Activated CD4-positive, alpha-beta T cell treated with anti-CD3 and anti-CD28 coated beads, Interleukin-2, amount 50 U/mL, for 16 hours (primary cell): ENCODE results near the gene RPTOR.
A peak's percentile ranks its signal among the peaks of the same experiment; 100 is the strongest.
"Not testable (repeated sequence)": the region's sequence is repeated elsewhere in the genome, so short reads cannot be mapped to it uniquely, and the experiment has no call there.

ENCODE experiments used
- DNase-seq: peaks from one replicate; pipeline ENCODE4 v3.0.0-alpha.2; 2020

Gene RPTOR

DNA sequence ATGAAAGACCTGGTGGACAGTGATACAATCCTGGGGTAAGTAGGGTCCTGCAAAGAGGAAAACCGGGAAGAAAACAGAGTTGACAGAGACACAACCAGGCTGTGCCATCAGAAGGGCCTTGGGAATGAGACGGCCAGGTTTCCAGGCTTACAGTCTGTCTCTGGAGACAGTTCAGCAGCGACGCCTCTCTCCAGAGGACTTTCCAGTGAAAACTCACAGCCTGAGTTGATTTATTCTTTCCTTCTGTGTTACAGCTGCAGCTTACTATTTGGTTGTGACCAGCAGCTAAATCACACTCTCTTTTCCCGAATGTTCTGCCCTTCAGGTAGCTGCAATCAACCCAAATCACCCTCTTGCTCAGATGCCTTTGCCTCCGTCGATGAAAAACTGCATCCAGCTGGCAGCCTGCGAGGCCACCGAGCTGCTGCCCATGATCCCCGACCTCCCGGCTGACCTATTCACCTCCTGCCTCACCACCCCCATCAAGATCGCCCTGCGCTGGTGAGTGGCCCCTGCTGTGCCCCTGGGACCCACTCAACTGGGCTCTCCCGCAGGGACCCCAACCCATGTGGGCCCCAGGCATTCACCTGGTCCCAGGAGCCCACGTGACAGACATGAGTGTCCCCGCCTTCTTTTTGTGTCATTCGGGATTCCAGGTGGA lies 209.2 kb downstream of the RPTOR start:
- no peak for DNase-seq

DNA sequence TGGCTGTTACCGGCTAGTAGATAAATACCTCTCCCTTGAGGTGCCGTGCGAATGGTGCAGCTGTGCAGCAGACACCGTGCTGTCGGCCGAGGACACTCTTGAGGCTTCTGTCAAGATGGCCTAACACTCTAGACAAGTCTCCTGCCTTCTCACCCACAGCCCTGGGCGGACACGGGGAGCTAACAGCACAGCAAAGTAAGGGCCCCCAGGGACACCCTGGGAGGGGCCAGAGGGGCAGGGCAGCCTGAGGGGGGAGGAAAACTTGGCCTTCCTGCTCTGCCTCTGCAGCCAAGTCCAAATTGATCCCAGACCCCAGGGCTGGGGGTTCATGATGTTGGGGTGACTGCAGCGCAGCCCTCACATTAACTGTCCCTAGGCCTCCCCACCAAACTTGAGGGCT lies 210.2 kb downstream of the RPTOR start:
- no peak for DNase-seq

DNA sequence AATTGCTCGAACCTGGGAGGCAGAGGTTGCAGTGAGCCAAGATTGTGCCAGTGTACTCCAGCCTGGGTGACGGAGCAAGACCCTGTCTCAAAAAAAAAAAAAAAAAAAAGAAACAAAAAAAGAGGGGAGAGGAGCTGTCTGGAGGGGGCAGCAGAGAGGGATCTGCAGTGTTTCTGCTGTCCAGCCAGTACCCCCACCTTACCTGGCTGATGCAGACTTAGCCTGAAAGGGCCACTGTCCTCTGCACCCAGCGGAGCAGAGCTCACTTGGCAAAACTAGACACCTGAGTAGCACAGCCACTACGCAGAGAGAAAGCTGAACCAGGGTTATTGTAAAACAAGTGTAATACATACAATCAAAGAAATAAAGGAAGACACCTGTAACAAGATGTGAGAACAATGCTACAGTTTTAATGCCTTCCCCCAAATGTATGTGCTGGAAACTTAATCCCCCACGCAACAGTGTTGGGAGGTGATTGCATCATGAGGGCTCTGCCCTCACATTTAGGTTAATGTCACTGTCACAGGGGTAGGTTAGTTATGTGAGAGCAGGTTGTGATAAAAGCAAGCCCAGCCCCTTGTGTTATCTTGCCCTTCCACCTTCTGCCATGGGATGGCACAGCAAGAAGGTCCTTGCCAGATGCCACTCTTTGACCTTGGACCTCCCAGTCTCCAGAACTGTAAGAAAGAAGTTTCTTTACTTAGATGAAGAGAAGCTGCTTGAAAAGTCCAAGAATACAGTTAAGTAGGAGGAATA lies 211.2 kb downstream of the RPTOR start:
- DNase-seq: no peak

DNA sequence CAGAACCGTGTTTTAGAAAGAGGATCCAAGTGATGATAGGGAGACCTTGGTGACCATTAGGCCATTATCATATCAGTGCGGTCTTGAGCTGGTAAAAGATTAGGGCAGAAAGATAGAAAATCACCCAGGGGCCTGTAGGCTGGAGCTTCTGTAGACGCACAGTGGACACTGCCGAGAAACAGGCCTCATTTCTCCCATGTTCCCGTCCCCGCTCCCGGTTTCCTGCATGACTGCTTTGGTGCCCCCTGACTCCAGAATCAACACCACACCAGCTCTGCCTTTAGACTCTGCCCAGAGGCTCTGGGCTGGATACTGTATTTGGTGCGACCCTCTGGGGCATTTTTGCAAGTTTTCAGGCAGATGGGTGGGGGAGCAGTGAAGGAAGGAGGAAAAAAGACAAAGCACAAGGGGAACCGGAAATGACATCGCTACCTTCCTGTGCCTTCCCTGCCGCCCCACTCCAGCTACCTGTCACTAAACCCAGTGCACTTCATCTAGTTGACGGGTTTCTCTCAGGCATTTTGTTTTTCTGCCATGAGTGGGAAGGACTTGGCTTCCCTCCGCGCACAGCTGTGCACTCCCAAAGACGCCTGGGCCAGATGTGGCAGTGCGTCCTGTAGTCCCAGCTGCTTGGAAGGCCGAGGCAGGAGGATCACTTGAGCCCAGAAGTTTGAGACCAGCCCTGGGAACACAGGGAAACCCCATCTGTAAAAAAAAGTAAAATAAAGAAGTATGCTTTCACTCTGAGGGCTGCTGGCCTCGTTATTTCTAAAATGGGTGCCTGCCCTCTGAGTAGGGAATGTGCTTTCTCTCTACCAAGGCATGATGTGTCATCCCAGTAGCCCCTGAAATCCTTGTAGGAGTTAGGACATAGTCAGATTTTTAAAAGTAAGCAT lies 214.1 kb downstream of the RPTOR start:
- no peak for DNase-seq

DNA sequence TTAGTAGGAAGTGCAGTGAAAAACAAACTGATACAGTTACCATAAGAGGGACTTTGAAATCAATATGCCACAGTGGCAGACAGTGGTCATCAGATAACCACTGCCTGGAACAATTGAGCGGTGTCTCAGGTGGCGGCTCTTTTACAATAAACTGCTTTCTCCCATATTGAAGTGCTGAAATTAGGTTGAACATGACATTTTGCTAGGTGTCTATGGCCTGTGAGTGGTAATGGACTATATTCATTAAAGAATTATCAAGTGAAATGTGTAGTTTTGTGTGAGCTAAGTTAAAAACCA lies 214.7 kb downstream of the RPTOR start:
- DNase-seq: no peak

DNA sequence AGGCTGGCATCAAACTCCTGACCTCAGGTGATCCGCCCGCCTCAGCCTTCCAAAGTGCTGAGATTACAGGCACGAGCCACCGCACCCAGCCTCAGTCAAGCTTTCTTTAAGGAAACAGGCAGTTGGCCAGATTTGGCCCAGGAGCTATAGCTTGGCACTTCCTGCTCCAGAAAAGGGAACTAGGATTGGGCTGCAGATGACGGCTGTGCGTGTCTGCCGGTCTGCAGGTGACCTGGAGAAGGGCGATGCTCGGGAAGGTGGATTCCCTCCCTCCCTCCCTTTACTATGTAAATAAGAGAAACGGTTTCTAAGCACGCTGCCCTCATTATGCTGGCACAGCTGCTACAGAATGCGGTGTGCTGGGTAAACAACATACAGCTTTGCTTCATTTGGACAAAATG lies 215.9 kb downstream of the RPTOR start:
- no peak for DNase-seq

DNA sequence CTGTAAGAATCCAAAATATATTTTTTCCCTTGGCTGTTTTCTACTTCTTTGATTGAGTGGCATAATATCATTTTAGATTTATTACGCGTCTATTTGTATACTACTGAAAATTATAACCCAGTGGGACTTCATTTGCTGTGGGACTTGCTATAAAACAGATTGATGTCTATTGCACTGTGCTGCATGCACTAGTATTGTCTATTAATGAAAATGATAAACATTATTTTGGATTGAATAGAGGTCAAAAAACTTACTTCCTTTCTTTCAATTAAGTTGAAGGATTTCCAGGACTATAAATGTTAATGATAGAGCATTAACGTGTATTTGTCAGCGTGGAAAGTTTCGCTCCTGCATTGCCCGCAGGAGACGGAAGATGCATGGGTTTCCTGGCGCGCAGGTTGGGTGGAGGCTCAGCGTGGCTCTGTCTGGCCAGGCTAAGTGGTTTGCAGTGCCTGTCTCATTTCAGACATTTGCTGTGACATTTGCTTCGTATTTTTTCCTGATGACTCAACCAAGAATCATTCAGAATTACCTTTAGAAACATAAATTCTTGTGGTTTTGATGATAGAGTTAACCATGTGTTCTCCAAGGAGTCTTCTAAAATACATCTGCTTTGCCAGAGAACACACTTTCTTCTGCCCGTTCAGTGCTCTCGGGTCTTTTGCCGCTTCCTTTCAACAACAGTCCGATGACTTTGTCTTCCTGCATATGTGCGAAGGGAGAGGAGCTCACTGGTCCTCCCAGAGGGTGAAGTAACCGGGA lies 216.7 kb downstream of the RPTOR start:
- peak; percentile 93 for DNase-seq

DNA sequence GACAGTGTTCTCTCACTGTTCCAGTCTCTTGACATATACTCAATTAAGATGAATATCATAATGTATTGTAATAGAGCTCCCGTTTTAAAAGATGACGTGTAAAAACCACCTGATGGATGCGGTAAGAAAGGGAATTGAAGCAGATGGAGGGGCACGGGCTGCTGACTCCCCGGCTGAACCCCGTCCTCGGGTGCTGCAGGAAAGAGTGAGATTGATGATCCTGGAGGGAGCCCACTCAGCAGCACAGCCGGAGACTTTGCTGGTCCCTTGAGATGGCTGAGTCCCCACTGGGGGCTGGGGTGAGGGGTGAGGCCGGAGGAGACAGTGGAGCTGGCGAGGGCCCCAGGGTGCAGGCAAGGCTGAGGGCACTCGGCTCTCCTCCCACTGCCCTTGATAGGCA lies 217.4 kb downstream of the RPTOR start:
- DNase-seq: no peak

DNA sequence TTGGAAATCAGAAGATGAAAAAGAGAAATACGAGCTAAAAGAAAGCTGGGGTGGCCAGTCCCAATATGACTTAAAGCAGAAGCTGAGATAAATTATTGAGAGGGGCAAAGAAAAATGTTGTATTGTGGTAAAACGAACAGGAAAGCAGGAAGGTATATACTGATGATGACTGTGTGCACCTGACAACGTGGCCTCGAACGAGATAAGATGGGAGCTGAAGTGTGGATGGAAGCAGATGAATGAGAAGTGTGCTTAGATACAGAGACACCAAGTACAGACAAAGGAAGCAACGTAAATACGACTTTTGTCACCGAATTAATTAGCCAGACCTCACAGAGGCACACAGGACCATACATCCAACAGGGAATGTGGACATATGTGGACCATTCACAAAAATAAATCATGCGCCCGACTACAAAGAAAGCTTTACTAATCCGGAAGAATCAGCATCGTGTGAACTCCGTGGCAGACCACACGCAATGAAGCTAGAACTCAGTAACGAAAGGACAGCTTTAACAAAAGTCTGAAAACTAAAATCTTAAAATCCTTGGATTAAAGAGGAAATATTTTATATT lies 218.7 kb downstream of the RPTOR start:
- DNase-seq: no peak

DNA sequence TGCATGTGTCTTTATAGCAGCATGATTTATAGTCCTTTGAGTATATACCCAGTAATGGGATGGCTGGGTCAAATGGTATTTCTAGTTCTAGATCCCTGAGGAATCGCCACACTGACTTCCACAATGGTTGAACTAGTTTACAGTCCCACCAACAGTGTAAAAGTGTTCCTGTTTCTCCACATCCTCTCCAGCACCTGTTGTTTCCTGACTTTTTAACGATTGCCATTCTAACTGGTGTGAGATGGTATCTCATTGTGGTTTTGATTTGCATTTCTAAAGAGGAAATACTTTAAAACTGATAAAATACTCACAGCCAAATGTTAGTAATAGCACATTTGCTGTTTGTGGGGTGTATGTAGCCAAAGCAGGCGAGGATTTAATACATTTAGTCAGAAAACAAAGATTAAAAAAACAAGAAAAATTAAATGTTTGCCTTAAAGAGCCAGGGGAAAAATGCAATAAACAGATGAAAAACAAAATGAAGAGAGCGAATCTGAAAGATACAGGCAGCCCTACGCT lies 220.0 kb downstream of the RPTOR start:
- DNase-seq: not testable (repeated sequence)

DNA sequence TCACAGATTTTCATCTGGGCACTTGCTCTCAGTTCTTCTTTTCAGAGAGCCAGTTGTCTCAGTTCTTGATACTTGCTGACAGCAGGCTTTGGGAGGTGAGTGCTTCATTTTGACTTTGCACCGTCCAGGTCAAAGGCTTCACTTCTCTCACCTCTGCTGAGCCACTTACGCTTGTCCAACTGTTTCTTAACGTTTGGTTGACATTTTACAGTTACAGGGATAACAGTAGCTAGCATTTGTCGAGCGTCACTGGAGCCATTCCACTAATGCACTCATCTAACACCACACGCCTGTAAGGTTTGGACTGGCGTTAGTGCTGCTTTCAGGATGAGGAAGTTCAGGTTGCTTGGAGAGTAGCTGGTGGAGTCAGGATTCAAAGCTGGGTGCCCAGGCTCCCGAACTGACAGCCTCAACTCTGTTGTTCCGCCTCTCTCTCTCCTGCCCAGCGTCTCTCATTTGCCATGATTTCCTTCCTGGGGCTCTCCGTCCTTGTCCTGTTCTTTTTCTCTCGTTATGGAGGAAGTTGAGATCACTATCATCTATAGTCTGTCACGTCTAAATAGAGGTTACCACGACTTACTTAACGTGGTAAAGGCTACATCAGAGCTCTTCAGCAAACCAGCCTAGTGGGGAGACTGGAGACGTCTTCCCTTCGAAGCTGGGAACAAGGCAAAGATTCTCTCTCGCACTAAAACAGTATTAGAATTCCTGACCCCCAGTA lies 220.8 kb downstream of the RPTOR start:
- no peak for DNase-seq

DNA sequence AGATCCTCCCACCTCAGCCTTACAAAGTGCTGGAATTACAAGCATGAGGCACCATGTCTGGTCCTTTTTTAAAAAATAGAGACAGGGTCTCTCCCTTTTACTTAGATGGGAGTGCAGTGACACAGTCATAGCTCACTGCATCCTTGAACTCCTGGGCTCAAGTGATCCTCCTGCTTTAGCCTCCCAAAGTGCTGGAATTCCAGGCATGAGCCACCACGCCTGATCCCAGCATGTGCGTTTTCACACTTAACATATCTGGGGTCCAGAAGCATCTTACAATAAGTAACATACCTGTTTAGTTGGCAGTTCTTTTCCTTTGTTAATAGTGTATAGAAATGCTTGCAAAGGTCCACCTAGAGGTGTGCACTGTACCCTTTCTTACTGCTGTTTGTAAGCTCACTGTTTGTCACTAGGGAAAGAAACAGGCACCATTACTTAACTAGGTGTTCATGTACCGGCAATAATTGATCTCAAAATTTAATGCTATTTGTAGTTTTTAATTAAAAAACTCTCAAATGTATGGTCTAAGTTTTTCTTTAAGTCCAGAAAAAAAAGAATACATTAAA lies 221.7 kb downstream of the RPTOR start:
- no peak for DNase-seq

DNA sequence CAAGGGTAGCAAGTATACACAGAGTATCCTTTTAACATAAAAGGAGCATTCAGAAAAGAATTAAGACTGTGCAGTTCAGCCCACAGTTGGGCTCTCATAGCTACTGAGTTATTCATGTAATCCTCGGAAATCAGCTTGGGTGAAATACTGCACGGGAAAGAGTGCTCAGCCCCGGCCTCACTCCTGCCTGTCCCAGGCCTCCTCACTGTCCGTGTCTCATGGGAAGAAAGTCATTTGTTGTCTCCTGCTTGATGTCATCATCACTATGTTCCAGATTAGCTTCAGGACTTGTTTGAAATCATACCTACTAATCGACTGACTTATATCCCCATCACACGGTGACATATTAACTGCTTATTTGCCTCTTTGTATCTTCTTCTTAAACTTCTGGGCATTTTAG lies 223.8 kb downstream of the RPTOR start:
- DNase-seq: no peak

DNA sequence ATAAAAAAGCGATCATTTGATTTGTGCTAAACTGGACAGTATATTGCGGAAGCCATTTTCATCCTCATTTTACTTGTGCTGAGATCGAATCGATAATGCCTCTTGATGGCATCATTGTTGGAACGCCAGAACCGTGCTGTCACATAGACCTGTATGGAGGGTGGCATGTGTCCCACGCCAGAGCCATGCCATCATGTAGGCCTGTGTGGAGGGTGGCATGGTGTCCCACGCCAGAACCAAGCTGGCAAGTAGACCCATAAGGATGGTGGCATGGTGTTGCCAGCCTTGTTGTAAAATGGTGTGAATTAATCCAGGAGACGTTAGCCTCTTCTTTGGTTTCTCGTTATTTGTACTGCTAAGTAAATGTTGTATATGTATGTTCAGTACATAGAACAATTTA lies 224.3 kb downstream of the RPTOR start:
- DNase-seq: no peak

DNA sequence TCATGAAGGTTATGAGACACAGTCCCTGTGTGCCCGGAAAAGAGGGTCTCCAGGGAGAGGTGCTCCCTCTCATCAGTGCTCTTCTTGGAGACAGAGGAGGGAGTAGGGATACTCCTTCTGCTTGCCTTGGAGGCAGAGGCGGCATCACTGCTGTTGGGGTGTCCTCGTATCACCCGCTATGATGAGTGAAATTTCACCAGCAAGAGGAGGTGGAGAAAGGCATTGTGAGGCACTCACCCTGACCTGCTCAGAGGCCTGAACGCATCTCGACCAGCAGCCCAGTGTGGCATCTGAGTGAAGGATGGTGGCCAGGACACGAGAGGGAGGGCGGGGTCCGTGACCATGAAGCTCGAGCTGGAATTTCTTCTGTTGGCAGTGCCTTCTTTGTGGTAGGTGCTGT lies 224.9 kb downstream of the RPTOR start:
- DNase-seq: no peak

DNA sequence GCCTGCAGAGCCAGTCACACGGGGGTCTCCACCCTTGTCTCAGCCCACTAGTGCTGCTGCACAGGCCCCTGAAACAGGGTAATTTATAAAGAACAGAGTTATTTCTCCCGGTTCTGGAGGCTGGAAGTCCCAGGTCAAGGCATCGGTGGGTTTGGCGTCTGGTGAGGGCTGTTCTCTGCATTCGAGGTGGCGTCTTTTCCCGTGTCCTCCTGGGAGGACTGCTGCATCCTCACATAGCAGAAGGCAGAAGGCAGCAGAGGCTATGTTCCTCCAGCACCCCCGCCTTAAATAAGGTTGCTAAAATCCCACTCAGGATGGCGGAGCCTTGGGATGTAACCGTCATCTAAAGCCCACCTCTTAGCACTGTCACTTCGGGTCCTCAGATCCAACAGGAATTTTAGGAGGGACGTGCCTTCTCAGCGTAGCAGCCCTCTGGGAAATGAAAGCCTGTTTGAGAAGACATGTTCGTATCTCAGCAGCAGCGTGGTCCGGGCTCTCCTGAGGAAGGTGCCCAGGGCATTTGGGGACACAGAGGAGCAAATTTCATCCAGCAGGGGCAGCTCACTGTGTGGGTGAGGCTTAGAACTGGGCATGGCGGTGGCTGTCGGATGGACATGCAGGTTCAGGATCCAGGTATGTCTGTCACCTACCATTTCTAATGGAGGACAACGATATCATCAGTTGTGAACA lies 225.4 kb downstream of the RPTOR start:
- no peak for DNase-seq

DNA sequence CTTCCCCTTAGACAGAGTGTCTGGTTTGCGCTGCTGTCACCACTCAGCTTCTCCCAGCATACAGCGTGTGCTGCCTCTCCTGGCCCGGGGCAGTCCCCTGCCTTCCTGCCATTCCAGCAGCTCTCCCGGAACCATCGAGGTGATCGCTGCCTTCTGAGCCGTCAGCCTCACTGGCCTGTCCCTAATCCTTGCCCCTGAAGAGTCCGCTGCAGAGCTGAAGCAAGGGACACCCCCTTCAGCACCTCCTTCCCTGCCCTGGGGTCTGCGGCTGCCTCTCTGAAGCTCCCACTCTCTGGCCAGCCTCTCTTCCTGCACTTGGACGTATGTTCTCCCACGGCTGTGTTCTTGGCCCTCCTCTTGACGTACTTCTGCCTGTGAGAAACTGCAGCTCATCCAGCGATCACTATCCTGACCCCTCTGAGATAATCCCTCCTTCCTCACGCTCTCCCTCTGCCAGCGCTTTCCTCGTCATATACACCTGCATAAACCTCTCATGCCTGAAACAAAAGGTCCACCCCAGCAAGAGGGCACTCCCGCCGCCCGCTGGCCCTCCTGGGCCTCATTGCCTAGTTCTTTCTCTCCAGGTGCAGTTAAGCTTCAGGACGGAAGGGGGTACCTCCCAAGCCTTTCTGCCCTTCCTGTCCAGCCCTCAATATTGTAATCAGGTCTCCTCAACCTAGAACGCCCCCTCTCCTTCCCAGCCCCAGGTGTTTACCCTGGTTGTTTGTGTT lies 226.4 kb downstream of the RPTOR start:
- DNase-seq: no peak

DNA sequence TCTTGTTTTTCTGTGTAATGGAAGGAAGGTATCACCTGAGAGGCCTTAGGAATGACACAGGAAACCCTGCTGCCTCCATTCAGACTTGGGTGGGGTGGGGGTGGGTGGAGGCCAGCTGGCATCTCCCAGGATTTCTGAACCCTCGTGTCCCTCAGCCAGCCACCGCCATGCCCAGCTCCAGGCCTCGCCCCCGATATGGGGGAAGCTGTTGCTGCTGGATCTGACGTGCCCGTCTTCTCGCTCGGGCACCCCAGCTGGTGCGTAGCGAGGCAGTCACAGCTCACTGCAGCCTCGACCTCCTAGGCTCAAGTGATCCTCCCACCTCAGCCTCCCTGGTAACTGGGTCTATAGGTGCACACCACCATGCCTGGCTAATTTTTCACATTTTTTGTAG lies 227.0 kb downstream of the RPTOR start:
- DNase-seq: no peak

DNA sequence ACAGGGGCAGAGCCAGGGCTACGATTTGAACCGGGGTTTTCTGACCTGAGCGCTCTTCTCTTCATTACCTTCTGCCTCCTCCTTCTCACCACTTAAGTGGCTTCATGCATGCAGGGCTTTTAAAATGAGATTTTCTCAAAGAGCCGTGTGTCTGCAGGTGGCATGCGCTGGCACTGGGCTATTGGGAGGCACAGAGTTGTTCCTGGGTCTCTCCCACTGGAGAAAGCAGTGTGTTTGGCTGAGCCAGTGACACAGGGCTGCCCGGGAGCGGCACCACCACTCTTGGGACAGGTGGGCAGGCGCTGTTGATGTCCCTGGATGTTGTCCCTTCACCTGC lies 228.2 kb downstream of the RPTOR start:
- no peak for DNase-seq

DNA sequence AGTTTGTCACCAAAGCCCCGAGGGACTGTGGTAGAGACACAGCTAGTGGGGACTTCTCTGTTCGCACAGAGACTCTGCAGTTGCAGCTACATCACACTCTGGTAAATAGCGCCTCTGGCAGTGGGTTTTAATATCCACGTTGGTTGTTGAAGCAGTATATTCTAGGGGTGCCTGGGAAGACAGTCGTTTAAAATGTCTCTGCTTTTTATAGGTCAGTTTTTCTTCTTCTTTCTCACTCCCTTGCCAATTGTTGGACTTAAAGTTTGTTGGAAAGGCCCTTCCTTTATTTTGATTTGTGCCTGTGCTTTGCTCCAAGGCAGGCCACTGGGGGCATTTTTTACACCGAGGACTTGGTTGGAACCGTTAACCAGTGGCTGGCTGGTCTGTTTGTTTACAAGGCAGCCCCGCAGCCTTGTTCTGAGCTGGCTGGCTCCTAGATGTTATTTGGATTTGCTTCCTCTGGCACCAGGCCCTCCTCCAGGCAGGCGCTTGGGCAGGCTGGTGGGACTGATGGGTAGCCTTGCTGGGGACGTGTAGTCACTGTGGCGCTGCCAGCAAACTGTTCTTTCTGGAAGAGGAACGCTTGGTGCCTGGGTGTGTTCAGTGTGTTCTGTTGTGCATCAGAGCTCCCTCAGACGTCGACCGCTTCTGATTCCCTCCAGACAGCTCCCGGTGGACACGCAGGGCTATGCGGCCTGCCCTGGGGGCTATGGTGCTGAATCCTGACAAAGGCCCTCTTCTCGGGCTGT lies 228.8 kb downstream of the RPTOR start:
- DNase-seq: no peak
